ENCODE results near the gene WDR5B.
A peak's percentile ranks its signal among the peaks of the same experiment; 100 is the strongest.
"Not testable (repeated sequence)": the region's sequence is repeated elsewhere in the genome, so short reads cannot be mapped to it uniquely, and the experiment has no call there.

Gene WDR5B

DNA sequence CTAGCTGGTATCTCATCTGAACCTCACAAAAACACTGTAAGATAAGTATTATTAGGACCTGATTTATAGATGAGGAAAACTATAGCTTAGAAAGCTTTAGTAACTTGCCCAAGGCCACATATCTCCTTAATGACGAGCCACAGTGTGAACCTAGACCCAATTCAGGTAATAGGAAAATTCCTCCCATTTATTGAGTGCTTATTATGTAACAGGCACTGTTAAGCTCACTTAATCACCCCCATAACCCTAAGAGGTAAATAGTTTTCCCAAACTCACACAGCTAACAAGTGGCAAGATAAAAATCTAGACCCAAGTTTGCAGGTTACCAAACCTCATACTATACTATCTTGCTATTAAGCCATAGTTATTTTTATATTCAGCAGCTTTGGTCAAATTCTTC, 7.9 kb downstream of the WDR5B start:
- no peak for DNase-seq

DNA sequence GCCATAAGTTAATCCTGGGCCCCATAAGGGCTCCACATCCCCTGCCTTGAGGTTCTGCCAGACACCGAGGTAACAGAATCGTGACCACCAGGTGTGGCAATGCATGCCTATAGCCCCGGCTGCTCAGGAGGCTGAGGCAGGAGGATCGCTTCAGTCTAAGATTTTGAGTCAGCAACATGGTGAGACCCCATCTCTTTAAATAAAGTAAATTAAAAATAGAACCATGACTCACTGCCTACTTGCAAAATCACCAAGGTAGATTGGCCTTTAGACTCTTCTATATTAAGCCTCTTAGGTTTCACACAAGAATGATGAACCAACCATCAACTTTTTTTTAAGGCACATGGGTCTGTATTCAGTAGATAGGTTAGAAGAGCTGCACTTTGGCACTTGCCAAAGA, 9.7 kb downstream of the WDR5B start:
- DNase-seq: no peak

DNA sequence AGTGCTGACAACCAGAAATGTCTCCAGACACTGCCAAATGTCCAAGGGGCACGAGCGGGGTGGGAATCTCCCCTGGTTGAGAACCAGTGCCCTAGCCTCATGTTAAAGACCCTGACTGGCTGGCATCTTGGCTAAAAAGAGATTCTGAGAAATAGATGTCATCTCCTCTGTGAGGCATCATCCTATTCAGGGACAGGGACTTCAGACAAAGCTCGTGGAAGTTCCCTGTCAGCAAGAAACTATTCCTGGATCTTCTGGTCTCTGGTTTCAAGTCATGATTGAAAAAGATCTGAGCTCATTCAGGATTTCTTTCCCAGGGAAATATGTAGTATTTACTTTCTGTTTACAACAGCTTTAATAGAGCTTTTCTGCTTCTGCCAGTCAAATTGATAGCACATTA, 10.8 kb downstream of the WDR5B start:
- no peak for DNase-seq

DNA sequence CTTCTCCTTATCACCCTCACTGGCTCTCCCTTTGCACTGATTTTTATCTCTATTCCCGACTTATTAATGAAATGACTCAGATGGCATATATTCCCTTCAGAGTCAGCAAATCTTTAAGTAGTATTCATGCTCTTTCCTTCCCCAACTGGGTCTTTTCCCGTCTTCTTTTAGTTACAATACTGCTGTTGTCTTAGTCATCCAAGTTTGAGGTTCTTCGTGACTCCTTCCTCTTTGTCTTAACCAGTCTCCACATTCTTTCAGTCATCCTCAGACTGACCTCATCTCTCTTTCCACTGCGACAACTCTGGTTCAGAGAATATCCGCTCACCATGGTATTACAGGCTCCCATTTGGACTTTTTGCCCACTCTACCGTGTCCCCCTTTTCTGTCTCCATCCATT, 12.4 kb downstream of the WDR5B start:
- DNase-seq: no peak

DNA sequence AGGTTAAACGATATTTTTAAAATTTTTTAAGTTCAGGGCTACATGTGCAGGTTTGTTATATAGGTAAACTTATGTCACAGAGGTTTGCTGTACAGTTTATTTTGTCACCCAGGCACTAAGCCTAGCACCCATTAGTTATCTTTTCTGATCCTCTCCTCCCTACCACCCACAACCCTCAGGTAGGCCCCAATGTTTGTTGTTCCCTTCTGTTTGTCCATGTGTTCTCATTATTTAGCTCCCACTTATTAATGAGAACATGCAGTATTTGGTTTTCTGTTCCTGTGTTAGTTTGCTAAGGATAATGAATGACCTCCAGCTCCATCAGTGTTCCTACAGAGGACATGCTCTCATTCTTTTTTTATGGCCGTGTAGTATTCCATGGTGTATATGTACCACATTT, 16.9 kb downstream of the WDR5B start:
- DNase-seq: no peak

DNA sequence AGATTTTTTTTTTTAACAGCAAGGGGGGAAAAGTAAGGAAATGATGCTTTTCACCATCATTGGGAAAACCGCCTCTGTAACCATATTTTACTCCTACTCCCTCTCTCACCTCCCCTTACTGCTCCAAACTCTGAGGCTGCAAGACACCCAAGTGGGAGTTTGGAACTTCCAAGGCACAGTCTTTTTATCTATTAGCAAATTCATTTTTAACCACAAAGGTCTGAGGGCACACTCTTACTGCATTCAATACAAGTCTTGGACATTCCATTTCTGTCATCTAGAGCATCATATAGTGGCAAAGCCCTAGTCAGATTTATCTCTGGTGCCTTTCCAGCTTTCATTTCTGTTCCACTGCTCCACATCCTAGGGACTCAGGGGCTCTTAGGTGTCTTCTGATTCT, 18.7 kb downstream of the WDR5B start:
- no peak for DNase-seq

DNA sequence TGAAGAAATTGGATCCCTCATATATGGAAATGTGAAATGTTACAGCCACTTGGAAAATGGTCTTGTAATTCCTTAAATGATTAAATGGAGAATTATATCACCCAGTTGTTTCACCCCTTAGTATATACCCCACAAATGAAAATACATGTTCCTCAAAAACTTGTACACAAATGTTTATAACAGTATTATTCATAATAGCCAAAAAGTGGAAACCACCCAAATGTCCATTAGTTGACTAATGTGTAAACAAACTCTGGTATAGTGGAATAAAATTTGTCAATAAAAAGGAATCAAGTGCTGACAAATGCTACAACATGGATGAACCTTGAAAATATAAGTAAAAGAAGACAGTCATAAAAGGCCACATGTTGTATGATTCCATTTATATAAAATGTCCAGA, 19.4 kb downstream of the WDR5B start:
- DNase-seq: no peak

DNA sequence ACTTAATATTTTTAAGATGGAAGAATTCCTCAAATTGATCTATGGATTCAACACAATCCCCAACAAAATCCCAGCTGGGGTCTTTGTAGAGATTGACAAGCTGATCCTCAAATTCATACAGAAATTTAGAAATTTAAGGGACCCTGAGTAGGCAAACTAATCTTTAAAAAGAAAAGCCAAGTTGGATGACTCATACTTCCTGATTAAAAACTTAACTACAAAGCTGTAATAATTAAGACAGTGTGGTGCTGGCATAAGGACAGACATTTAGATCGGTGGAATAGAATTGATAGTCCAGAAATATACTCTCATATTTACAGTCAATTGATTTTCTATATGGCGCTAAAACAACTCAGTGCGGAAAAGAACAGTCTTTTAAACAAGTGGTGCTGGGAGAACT, 20.3 kb downstream of the WDR5B start:
- no peak for DNase-seq

DNA sequence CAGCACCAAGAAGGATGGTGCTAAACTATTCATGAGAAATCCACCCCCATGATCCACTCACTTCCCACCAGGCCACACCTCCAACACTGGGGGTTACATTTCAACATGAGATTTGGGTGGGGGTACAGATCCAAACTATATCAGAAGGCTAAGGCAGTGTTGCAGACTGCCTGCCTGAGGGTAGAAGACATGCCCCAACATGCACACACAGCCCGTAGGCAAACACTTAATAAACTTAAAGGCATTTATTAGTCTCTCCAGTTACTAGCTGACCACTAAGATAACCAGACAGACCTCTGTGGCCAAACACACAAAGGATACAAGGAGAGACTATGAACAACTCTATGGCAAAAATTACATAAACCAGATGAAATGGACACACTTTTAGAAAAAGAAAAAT, 21.7 kb downstream of the WDR5B start:
- no peak for DNase-seq

DNA sequence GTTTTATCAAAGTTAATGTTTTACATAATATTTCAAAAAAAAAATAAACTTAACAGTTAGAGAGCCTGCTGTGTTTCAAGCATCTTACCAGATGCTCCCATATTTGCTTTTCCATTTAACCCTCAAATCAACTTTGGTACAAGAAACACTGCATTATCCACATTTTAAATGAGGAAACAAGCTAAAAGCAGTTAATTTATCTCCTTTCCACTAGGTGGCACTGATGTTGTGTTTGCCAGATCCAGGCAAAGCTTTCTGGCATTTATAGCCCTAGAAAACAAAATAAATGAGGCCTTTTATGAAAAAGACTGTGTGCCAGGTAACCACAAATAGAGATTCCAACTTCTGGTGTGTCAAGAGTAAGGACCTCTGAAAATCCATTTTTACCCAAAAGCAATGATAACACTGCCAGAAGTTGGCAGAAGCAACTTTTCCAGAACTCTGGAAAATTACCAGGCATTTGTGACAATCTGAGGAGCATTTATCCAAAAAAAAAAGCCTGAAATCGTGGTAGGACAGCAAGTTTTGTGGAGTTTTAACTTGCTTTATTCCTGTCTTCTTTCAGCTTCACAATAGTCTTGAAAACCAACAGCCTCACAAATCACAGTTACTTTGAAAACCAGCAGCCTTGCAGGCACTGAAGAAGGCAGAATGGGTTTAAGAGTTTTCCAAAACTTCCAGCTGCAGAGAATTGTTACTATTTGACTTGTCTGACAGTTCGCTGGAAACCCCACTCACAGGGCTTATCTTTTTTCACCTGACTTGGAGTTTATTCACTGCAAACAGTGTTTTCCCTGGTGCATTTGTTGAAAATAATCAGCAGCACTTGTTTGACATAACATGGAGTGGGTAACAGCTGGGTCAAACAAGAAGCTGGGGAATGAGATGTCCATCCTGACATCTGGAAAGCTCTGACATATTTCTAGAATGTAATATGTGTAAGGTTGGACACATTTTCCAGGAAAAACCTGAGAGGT, 22.7 kb downstream of the WDR5B start:
- DNase-seq: peak in 1 of 2 experiments; percentile 6

DNA sequence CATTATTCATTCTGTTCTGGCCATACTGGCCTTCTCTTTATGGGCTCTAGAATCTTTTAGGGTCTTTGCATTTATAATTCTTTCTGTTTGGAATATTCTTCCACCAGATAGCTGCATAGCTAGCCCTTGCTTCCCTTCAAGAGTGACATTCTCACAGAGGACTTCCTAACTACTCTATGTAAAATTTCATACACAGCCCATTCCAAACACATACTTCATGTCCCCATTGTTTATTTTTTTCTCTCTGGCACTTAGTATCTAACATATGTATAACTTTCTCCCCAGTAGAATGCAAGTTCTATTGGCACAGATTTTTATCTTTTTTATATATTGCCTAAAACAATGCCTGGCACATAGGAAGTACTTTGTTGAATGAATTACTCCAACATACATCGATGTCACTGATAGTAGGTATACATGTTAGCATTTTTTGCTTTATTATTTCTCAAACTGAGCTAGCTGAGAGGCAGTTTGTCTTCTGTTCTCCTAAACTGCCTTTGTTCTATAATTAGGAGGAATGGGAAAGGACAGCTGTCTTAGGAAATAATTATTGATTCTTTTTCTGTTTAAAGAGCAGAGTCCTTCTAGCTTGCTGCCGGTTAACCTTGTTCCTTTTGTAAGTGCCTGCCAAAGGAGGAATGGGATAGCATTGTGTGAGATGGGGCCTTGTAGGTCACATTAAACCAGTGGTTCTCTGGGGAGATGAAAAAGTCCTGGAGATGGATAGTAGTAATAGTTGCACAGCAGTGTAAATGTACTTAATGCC, 24.0 kb downstream of the WDR5B start:
- no peak for DNase-seq

DNA sequence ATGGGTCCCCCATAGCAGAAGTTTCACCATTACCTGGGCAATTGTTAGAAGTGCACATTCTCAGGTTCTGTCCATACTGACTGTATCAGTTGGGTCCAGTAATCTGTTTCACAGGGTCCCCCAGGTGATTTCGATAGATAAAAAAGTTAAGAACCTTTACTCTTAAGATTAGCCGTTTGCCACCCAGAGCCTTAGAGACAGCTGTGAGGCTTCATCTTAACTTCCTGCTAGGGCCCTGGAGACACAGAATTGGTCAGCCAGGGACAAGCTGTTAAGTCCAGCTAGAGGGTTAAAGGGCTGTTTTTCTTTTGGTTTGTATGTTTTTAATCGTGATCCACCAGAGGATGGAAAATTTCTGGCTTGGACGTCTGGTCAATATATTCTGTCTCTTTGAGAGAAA, 25.2 kb downstream of the WDR5B start:
- DNase-seq: no peak

DNA sequence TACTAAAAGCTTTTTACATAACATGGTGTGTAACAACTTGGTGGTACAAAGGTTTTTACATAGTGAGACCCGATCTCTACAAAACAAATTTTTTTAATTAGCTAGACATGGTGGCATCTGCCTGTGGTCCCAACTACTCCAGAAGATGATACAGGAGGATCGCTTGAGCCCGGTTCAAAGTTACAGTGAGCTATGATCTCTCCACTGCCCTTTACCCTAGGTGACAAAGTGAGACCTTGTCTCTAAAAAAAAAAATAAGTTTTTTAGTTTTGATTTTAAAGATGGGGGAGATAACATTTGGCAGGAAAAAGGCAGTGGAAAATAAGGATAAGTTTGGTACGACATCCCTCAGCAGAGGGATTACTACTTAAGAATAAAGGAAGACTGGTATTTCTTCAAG, 26.0 kb downstream of the WDR5B start:
- no peak for DNase-seq

DNA sequence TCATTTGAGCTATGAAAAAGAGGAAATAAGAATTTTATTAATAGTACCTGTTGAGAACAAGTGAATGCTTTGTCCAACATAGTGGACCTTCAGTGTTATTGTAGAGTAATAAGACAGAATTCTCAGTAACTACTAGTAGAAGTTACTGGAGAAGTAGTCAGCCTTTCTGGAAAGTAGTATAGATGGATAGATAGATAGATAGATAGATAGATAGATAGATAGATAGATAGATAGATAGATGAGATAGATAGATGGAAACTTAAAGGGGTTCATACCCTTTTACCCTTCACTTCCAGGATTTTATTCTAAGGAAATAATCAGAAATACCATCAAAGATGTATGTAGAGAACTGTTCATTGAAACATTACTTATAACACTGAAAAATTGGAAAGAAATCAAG, 26.7 kb downstream of the WDR5B start:
- no peak for DNase-seq

DNA sequence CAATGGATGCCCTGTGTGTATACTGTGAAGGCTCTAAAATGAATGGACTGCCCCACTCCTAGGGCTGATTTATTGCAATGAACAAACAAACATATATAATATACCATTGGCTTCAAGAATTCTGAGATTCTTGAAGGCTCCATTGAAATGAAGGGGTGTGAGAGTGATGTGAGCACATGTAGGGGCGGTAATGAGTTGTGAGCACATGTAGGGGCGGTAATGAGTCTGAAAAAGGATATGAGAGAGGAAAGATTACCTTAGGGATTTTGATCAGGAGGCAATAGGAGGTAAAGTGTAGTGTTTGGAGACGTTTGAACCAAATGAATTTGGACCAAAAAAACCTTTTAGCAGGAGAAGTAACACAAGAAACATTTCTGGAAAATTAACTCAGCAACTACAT, 28.2 kb downstream of the WDR5B start:
- DNase-seq: no peak

DNA sequence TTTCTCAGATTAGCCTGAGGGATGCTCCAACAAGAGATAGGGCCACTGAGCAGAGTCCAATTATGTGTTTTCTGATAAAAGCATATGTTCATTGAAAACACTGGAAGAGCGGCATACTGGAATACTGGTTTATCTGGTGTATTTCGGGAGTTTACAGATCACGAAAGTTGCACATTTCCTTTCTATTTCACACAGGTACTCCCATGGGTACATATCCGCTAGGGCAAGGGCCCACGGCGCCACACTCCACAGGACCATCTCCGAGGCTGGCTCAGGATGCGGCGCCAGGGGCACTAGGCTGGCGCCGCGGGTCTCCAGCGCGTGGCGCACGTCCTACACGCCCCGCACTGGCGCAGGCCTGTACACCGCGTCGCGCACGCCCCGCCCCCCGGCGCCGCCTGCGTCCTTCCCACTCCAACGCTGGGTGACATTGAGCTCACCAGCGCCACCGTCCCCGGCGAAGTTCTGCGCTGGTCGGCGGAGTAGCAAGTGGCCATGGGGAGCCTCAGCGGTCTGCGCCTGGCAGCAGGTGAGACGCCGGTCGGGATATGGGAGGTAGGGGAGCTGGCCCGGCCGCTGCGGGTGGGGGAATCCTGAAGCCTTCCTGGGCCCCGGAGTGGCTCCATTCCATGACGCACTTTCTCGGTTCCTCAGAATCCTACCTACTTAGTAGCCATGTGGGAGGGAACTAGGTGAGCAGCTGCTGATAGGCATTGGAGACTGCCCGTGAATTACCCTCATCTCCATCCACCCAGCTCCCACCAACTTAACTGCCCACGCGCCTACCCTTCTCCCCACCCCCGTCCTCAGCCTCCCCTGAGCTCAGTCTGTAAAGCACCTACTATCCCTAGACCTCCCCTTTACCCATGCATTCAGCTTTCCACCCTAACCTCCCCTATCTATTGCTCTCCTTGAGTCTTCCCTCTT, 31.8 kb downstream of the WDR5B start, which contains the start of gene FAM162A:
TSS of gene FAM162A (plus strand) at position 412 of the 927 bp plus-strand sequence. CDS start at position 496, 84 bp downstream.
- DNase-seq: peak; percentile 88 to 93

DNA sequence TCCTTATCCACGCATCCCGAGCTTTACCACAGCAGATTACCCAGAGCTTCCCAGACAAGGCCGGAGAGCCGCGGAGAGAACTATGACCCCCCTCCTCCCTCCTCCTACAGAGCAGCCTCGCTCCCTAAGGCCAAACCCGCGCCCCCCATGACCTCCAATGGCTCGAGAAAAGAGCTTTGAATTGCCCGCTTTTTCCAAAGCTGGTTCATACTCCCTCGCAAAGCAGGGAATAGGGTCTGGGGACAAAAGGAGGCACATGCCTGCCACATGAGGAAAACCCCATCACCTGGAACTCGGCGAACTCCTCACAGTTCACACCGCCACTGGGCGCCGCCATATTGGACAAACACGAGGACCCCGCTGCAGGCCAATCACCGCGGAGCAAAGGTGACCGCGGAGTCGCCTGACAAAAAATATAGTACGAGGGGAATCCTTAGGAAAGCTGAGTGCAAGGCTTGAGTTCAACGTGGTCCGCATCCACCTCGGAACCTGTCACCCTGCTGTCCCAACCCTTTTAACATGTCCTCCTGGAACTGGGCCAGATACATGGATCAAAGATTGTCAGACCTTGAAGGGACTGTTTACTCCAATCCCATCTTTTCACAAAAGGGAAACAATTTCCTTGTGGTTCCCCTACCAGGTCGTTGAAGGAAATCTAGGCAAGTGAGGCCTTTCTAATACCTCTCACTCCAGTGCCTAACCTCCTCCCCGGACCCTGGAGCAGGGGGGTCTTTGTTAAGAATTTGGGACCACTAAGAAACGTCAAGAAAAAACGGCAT, 32.8 kb downstream of the WDR5B start, which contains the start of gene MIX23:
TSS of gene MIX23 (minus strand) at position 344 of the 779 bp plus-strand sequence. CDS start at position 337, 7 bp downstream.
- peak; percentile 78 to 85 for DNase-seq

DNA sequence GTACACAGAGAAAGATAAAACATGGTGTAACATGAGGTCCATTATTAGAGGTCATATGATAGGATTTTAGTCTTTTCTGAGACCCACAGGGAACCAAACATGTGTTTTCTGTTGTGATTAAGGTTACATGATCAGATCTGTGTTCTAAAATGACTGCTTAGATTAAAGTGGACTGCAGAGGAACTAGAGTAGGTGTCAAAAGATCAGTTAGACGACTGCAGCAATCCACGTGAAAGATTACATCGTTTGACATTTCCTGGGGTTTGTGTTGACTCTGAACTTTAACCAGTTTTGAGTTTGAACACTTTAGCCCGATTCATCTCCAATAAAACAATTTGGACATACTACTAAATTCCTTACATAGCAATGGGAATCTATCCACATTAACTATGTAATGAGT, 37.9 kb downstream of the WDR5B start:
- no peak for DNase-seq

DNA sequence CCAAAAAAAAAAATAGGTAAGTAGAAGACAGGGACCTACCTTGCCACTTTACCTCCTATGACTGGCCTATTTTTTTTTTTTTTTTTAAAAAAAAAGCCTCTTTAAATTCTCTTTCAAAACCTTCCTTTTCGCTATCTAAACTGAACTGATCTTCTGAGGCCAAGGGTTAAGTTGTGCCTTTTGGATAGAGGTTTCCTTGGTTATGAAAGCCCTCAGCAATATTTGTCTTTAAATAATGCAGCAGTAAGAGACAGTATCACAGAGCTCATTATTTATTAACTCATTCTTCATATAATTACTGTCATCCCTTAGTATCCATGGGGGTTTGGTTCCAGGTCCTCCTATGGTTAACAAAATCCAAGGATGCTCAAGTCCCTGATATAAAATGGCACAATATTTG, 41.8 kb downstream of the WDR5B start:
- no peak for DNase-seq

DNA sequence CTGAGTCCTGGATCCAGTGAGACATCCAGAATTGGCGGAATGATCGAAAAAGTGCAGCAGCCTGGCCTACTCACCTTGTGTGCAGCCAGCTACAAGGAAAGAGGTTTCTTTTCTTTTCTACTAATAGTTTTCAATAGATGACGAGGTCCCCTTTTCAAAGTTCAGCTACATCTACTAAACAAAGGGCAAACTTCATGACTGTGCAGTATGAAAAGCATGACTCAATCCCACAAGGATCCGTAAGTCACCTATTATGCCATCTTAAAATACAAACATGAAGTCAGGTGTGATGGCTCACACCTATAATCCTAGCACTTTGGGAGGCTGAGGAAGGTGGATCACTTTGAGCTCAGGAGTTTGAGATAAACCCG, 49.5 kb downstream of the WDR5B start:
- DNase-seq: no peak

DNA sequence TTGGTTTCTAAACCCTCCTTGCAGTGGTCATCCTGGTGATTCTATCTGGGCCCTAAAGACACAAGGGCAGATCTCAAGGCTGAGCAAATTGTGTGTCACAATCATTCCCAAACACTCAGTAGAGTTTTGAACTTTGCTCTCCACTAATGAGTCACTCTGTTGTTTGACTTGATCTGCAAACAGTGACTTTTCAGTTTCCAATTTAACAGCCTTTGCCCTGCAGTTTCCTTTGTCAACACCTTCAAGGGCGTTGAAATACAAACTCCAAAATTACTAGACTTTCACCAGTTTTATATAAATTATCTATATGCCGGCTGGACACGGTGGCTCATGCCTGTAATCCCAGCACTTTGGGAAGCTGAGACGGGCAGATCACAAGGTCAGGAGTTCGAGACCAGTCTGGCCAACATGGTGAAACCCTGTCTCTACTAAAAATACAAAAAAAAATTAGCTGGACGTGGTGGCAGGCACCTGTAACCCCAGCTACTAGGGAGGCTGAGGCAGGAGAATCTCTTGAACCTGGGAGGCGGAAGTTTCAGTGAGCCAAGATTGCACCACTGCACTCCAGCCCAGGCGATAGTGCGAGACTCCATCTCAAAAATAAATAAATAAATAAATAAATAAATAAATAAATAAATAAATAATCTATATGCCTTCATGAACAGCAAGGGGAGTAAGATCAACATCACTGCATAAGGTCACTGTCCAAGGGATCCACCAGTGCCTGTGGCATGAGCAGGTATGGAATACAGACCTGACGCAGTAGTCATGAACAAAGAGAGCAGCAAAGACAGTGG, 50.1 kb downstream of the WDR5B start:
- not testable (repeated sequence) for DNase-seq

Data from NCI-H1930 (cell line).